ENCODE data around the gene FAM217A.

The FAM217A gene

DNA sequence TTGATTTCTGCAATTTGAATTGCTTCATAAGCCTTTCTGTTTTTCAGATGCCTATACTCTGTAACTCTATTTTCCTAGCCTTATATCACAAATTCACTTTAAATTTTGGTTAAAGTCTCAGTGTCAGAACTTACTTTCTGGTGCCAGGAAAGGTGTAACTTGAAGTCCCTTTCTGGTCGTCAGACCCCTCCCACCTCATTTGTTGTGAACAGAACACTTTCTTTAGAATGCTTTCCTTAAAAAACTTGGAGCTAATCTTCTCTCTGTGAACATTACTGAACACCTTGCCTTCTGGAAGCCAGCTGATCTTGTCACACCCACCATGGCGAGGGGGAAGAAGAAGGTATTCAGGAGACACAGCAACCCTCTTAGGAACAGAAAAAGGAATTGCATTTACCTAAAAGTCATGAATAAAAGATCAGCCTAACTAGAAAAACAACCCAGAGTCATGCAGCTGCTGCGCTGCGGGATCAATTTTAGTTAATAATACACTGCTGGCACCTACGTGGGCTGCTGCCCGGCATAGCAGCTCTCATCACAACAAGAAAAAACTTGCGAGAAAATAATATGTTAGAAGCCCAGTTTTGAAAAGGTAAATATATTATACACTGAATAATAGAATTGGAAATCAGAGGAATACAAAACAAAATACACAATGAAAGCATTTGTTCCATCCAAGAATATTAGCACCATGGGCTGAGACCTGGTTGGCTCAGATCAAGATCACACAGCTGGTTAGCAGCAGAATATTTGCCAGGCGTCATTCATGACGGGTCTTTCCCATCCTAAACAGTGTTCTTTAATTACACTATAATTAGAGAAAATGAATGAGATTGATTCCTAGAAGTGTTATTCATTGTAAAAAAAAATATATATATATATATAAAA, 5.8 kb upstream of the FAM217A start:
- no peak for DNase-seq

DNA sequence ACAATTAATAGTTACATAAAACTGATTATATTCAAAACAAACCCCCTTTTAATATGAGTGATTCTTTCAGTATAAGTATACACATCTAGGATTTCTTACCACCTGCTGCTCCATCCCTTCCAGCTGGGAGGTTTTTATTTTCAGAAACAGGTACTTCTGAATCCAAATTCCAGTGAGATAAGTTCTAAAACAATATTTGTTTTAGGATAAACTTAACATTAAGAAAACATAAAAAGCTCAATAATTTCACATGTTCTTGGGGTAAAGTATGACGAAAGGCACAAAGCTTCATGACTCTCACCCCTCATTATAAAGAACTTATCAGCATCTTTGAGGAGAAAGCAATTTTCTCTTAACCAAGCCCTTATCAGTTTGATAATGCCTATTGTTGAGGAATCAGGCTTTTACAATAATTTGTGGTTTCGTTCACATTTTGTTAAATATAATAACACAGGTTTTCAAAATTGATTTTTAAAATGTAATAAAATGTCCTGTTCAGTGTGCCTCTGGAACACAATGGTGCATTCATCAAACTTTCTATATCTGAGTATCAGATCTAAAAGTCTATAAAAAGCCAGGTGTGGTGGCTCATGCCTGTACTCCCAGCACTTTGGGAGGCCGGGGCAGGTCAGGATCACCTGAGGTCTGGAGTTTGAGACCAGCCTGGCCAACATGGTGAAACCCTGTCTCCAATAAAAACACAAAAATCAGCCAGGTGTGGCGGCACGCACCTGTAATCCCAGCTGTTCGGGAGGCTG, 4.3 kb downstream of the FAM217A start:
- no peak for DNase-seq

DNA sequence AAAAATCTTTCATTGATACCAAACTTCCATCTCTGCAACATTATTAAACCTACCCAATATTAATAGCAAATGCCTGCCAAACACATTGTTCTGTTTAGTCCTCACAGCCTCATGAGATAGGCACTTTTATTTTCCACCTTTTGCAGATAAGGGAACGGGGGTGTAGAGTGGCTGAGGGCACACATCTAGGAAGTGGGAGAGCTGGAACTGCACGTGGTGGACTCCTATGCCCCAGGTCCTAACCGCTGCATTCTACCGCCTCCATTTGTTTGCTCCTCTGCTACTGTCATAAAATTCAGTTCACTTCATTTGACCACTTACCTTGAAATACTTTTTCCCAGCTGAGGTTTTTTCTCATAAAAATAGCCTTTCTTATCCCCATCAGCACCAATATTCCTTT, 7.6 kb downstream of the FAM217A start:
- DNase-seq, result no peak

DNA sequence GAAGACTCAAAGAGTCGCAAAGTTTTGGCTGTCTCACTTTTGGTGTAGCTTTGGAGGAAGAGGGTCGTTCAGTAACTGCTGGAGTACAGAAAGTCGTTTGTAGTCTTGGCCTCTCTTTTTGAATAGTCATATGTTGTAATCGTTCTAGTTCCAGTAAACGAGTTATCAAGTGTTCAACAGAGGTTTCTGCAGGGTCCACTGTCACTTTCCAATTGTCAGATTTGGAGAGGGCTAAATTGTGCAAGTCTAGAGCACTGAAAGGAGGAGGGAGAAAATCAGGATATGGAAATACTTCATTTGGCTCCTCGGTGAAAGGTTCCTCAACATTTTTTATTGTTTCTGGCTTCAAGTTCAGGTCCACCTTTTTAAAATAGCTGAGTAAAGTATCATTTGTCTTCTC, 9.7 kb downstream of the FAM217A start:
- no peak for DNase-seq

DNA sequence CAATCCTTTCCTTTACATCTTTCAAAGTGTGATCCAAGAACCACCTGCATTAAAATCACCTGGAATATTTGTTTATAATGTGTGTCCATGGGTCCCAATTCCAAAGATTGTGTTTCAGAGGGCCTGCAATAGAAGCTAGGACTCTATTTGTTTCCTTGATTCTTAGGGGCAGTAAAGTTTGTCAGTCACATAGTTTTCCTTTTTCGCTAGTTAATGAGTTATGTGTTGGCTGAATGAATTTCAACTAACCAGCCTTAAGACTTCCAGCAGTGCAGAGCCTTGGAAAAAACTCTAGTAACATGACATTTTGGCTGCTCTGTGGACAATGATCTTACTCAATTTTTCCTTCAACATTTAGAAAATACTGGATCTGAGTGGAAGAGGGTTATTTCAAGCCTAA, 11.3 kb downstream of the FAM217A start:
- no peak for DNase-seq

DNA sequence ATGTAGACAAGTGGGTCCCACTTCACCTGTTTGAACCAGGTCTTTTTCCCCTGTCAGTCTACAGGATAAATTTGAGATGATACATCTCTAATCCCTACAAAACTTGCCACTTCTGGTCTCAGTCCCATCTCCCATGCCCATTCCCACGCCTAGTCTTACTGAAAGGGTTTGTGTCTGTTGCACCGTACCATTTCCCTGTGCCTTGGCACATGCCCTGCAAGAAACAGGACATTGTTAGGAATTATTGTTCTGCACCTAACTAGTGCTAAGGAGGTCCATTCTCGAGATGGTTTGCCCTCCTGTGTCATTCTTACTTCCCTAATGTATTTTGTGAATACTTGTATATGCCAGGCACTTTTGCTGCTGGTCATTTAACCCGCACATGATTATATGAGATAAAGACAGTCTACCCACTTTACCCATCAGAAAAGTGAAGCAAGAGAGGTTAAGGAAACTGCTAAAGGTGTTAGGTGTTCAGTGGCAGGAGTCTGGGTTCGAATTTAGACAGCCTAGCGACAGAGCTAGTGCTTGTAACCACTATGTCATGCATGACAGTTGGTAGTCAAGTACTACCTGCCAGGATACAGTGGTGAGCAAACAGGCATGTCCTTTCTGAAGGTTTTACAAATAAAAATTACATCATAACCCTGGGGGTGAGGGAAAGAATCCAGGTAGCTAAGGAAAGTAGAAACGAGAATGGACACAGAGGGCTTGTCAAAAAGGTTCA, 12.7 kb downstream of the FAM217A start:
- no peak for DNase-seq

DNA sequence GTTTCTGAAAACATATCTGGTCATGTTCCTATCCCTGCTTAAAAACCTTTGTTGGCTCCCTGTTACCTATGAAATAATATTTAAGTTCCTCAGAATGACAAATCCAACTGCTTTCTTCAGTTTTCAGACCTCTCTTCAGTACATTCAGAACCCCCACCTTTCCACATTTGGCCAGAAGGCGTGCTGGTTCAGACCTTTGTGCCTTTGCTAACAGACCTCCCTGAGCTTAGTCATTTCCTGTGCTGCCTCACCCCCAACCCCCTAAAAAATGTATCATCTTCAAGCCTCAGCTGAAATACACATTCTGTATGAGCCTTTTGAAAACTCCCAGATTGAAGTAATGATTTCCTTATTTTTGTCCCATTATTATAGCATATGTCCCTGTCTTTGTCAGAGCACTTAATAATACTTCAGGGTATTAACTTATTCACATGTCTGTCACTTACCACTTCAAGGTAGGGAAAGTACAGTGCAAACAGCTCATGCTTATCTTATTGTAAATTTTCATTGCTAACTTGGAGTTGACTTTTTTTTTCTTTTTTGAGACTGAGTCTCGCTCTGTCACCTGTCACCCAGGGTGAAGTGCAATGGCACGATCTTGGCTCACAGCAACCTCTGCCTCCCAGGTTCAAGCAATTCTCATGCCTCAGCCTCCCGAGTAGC, 19.7 kb downstream of the FAM217A start:
- peak in 3 of 4 experiments; percentile 16 to 26 (median 24) for DNase-seq

DNA sequence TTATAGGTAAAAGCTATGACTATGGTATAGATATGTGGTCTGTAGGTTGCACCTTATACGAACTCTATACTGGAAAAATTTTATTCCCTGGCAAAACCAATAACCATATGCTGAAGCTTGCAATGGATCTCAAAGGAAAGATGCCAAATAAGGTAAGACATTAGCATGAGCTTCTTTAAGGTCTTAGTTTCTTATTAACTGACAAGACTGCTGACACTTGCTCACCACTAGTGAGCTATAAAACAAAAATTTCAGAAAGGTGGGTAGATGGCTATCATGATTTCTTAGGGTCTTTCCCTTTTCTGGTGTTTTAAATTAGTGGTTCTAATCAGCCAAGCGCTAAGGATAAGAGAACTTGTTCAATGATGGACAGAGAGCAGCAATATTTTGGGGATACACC, 21.9 kb downstream of the FAM217A start:
- no peak for DNase-seq

DNA sequence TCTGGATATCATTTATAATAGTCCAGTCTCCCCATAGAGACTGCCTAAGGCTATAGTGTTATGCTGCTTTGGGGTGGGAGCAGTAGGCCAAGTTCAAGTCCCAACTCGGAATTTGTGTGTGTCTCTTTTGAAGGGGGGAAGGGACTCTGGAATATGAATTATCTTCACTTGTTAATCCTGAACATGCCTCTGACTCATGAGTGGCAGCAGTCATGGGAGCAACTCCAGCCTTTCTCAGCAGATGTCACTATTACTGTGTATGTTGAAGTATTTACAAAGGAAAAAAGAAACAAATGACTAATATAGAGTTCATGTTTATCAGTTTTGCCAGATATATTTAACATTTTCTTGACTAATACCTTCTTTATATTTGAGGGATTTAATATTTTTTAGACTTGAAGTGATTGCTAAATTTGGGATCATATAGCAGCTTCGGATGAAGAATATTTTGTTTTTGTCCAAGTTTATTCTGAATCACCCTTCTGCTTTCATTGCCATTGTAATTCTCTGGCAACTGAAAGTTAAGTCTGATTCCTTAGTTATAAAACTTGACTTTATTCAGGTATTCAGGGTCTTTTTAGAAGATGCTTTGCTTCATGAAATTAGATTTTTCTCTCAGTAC, 23.4 kb downstream of the FAM217A start:
- no peak for DNase-seq

DNA sequence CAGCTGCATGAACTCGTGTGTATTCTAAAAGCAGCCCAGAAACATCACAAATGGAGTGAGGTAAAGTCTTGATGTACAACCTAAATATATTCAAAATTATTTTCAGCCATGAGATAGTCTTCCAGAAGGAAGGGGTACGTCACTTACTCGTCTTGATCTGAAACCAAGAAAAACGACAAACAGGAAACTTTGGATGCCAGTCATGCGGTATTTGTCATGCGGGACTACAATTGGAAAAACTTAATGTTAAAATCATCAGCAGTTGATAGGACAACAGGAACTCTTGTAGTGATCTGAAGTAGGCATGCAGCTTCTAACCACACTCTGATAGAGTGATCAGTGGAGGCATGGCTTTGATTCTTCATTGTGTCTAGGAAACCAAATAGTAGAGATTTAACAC, 29.7 kb downstream of the FAM217A start:
- DNase-seq, result no peak

DNA sequence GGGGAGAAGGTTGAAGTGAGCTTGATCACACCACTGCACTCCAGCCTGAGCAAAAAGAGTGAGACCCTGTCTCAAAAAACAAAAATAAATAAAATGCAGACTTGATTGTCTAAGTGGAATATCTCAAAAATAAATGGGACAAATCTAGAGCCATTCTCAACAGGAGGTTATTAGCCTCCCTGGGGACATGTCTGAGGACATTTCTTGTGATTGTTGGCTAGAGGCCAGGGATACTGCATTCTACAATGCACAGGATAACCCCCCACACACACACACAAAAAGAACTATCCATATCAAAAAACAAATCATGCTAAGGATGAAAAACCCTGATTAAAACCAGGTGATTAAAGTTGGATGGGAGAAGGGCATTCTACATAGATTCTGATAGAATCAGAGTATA, 37.5 kb downstream of the FAM217A start:
- DNase-seq, result no peak

DNA sequence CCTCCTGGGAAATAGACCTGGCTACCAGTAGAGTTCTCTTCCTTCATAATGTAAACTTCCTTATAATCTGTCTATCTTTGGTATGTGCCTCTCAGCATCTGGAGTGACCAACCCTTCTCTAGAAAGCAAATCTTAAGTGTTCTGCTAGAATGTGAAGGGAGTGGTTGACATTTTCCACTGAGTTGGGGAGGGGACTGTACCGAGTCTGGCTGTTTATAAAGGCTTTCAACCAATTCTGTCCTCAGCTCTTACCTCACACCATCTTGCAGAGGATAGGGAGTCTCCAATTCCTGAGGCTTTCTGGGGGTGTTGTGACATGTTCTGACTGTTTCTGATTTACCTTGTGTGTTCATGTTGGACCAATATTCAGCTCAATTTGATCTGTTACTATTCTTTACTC, 39.6 kb downstream of the FAM217A start:
- no peak for DNase-seq

DNA sequence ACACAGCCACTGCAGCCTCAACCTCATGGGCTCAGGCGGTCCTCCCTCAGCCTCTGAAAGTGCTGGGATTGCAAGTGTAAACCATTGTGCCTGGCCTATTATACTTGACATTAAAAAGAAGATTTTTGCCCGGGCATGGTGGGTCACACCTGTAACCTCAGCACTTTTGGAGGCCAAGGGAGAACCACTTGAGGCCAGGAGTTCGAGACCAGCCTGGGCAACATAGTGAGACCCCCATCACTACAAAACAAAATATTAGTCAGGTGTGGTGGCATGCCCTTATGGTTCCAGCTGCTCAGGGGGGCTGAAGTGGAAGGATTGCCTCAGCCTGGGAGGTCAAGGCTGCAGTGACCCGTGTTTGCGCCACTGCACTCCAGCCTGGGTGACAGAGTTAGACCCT, 42.4 kb downstream of the FAM217A start:
- DNase-seq, result no peak

DNA sequence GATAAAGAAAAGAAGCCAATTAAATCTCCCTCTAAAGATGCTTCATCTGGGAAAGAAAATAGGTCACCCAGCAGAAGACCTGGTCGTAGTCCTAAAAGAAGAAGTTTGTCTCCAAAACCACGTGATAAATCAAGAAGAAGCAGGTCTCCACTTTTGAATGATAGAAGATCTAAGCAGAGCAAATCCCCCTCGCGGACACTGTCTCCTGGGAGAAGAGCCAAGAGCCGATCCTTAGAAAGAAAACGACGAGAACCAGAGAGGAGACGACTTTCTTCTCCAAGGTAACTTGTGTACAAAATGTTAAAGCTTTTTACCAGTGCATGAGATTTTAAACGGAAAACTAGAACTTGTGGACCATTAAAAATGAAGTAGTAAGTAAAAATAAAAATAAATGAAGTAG, 46.5 kb downstream of the FAM217A start:
- no peak for DNase-seq

DNA sequence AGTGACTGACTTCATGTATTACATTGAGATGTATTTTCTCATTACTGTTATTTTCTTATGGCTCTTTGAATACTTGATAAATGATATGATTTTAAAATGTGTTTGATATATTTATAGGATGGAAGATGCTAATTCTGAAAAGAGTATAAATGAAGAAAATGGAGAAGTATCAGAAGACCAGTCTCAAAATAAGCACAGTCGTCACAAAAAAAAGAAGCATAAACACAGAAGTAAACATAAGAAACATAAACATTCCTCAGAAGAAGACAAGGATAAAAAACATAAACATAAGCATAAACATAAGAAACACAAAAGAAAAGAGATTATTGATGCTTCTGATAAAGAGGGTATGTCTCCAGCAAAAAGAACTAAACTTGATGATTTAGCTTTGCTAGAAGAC, 47.5 kb downstream of the FAM217A start:
- DNase-seq, result no peak

DNA sequence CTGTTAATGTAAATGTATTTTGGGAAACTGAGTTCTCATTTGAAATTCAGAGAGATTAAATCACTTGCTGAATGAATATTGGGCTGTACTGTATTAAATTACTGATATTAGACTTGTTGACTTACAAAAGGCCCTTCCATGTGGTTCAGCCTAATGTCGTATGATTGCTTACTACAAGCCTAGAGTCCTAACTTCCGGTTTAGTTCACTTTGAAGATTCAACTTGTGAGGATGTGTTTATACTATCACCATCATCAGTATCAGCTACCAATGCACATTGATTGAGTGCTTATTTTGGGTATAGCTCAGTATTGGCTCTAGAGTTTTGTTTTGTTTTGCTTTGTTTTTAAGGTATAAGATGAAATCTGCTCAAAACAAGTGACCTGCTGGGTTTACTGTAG, 48.3 kb downstream of the FAM217A start:
- DNase-seq, result no peak

DNA sequence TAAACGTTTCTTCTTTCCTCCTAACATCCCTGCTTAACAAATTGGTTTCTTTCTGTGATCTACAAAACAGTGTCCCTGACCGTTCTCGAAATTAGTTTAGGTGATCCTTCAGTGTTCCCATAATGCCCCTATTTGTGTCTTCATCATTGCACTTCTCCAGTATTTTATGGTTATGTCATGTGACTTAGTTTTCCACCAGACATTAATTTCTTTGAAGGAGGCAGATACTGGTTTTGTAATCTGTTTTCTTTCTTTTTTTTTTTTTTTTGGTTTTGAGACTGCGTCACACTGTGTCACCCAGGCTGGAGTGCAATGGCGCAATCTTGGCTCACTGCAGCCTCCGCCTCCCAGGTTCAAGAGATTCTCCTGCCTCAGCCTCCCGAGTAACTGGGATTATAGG, 49.2 kb downstream of the FAM217A start:
- DNase-seq, result no peak

DNA sequence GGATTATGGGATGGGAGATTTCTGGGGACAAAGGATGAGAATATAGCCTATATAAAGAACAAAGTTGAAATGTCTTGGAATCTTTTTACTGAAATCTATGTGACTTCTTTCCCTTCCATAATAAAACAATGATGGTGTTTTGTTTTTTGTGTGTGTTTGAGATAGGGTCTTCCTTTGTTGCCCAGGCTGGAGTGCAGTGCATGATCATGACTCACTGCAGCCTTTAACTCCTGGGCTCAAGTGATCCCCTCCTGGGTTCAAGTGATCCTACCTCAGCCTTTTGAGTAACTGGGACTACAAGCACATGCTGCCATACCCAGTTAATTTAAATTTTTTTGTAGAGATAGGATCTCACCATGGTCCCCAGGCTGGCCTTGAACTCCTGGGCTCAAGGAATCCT, 50.9 kb downstream of the FAM217A start:
- DNase-seq, result no peak

DNA sequence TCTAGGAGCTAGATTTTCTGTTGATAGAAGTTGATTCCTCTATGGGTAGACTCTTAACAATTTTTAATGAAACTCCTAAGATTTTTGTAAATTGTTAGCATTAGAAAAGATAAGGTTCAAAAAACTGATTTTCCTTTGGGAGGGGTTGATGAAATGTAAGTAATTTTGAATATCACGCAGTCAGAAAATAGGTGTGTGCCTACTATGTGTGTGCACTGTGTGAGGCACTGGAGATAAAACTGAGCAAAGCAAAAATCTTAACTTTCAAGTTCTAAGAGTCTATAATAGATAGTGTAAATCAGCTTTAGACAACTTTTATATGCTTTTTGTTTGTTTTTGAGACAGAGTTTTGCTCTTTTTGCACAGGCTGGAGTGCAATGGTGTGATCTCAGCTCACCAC, 53.3 kb downstream of the FAM217A start:
- no peak for DNase-seq

DNA sequence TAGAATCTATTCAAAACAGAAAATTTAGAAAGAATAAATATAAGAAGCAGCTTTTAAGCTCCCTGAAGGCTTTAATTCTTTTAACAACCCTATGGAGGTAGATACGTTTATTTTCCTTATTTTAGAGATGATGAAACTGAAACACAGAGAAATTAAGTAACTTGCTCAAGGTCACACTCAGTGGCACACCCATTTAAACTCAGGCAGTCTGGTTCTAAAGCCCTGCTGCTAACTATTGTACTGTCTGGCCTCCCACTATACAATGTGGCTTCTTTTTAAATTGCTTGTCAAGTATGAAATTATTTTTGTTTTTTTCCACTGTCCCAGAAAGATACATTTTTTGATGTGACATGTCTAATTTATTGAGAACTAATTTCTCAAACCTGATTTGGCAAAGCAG, 55.7 kb downstream of the FAM217A start:
- no peak for DNase-seq

DNA sequence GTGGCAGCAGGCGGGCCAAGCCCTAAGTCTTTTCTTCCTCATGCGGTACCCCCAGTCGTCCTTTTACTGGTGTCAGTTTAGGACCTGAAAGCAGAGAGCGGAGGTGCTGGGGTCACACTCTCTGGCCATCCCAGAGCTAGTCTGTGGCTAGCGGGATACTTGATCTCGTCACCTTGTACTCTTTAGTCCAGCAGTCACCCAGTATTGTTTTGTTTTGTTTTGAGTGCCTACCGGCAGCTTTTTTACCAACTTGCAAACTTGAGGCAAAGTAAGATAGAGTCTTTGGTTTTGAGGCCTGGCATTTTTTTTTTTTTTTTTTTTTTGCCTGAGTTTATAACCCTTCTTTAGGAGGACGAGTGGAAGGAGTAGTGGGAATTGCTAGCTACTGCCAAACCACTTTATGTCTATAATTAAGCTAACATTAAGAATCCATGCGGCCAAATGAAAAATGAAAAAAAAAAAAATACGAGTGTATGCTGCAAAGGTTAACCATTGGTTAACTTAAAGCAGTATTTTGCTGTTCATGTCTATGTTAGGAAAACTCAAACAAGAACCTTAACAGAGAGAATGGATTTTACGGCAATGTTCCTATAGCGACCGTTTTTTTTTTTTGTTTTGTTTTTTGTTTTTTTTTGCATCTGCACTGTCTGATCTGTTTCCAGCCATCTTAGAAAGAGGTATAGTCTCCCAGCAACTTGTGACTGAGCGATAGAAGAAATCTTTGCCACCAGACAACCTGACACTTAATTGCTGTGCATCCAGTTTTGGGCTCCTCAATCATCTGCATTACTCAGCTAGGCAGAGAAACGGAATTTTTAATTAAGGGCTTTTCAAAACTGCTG, 56.9 kb downstream of the FAM217A start:
- no peak for DNase-seq

Measured in activated CD4-positive, CD25-positive, alpha-beta regulatory T cell (primary cell).